GM12865 (cell line): ENCODE results near the gene MRPS34.

Experiments used
- DNase-seq: peaks from one replicate; pipeline ENCODE4 v3.0.0; 2010; ENCODE audit warnings: low read depth
- H3K4me3 ChIP-seq: 2 replicates; pipeline ENCODE4 v1.5.1; 2011; ENCODE audit warnings: mild to moderate bottlenecking, low read depth, low read length, control low read depth
- CTCF ChIP-seq: IDR thresholded peaks from 2 replicates; pipeline ENCODE4 v1.5.1; 2011; ENCODE audit warnings: low read length, control low read depth, low read depth, inconsistent platforms; ENCODE audit not compliant: insufficient read depth; ENCODE audit errors: missing control alignments

Gene MRPS34

DNA sequence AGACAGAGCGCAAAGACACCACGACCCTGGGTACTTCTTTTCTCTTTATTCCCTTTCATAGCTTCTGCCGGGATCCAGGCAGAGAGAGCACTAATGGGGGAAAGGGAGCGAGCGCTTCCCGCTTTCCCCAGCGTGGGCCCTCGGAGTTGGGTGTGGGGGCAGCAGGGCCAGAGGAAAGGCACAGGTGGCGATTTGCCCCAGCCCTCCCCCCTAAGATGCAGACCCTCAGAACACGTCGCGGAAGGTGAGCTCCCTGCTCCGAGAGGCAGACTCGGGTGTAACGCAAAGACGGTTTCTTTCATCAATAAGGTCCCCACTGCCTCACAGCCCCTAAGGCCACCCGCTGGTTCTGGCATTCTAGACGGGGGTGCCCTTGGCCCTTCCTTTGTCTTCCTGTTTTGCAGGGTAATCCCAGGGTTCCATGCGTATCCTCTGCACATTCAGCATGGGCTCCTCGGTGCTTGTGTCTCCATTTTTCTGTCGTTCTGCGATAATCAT is 1.0 kb downstream of the MRPS34 start:
- H3K4me3 ChIP-seq, result peak overlapping the region; percentile 98
- no peak for TF ChIP-seq CTCF
- DNase-seq, result no peak

GRCh38 chr16:1771188-1771863 is 1.6 kb downstream of the MRPS34 start, which contains the start of gene NME3:
TSS of gene NME3 (minus strand) at chr16:1771543. CDS start at chr16:1771534, 9 bp downstream.
- H3K4me3 ChIP-seq, result peak within 1 kb of the TSS; percentile 98
- no peak for TF ChIP-seq CTCF
- DNase-seq, result peak; percentile 80

DNA sequence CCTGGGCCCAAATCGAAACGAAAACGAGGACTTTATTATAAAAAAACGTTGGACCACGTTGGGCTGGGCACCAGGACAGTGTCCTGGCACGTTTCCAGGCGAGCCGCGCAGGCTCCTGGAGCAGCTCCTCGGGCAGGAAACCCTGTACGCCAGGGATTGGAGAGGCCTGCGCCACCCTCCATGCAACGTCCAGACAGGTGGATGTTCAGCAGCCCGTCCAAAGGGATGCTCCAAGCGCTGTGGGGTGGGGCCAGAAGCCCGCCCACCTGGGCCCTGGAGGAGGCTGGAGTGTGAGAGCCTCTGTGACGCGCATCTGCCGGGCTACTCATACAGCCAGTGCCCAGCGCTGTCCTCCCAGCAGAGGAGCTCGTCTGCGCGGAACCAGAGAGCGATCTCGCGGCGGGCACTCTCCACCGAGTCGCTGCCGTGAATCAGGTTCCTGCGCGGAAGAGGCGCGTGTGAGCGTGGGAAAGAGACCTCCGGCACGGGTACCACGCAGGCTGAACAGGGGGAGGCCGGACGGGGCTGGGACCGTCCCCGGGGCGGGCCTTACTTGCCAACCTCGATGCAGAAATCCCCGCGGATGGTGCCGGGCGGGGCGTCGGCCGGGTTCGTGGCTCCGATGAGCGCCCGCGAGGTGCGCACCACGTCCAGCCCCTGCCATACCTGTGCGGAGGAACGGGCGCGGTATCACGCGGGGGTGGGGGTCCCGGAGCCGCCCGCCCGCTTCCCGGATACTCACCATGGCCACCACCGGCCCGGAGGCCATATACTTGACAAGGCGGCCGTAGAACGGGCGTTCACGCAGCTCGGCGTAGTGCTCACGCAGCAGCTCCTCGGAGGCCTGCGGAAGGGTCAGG is 2.4 kb downstream of the MRPS34 start:
- DNase-seq, result peak; percentile 69
- H3K4me3 ChIP-seq, result peak overlapping the region; percentile 98
- TF ChIP-seq CTCF, result no peak

DNA sequence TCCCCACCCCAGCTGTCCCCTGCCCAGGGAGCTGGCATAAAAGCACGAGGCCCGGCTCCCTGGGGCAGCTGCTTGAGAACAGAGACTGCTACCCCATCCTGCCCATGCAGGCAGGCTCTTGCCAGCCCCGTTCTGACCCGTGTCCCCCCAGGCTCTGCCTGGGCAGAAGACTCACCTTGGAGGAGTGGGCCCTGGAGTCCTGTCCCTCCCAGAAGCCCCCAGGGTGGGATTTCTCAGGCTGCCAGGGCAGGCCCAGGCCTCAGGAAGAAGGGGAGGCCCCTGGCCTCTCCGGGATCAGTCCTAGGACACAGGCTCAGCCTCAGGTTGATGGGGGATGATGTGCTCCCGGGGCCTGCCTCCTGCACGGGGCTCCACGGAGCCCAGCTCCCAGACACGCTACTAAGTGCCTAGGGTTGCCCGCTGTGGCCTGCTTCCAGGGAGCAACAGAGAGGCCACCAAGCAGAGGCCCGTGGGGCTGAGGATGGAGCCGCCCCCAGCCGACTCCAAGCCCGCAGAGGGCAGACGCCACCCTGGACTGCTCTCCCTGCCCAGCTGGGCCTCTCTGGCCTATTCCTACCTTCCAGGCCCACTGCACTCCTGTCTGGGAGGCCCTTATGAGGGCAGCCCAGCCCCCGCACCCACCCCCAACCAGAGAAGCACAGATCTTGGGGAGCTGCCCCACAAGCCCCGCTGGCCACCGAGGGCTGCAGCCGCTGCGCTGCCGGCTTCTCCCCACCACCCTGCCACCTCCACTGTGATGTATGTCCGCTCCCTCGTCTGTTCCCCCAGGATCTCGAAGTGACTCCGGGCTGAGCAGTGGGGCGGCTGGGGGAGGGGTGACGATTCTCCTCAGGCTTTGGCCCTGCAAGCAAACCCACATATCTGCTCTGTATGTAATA is 3.3 kb downstream of the MRPS34 start:
- TF ChIP-seq CTCF, result no peak
- 0 out of 2 replicates have a peak overlapping the region, but pooled peaks have one; percentile 98 for H3K4me3 ChIP-seq
- DNase-seq, result no peak

GRCh38 chr16:1768767-1769401 is 4.0 kb downstream of the MRPS34 start:
- DNase-seq, result no peak
- TF ChIP-seq CTCF, result no peak
- H3K4me3 ChIP-seq, result no peak overlapping the region
